ENCODE data around the gene DNAI7. TPM values are rescaled to one million over a fixed set of nuclear protein-coding genes. Genes with fewer than 3 reads are reported as not detected.

Gene DNAI7, protein sequence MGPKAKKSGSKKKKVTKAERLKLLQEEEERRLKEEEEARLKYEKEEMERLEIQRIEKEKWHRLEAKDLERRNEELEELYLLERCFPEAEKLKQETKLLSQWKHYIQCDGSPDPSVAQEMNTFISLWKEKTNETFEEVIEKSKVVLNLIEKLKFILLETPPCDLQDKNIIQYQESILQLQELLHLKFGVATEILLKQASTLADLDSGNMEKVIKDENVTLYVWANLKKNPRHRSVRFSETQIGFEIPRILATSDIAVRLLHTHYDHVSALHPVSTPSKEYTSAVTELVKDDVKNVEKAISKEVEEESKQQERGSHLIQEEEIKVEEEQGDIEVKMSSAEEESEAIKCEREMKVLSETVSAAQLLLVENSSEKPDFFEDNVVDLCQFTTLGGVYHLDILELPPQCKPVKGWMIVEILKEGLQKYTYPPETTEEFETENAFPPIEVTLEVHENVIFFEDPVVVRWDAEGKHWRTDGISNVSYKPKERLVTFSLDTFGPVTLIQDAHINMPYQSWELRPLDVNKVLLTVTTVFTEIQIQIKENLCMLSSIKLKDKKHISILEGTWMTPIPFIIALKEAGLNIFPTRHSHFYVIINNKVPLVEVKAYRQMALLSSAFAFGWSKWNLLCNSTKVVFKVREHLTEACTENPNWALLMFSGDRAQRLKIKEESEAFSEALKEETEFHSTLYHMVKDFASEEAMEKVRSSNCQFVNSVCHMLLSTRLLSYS
- 1 to 10 TPM; 1.6 TPM for total RNA-seq
- 1.5 TPM for polyA plus RNA-seq (2013, experiment 1 of 2)
- 0.54 TPM for polyA plus RNA-seq (2013, experiment 2 of 2)
- long read RNA-seq, experiment 1 = 0 reads
- long read RNA-seq, experiment 2, partial matches to known transcripts = 0 of 2 reads
- long read RNA-seq, experiment 2, other reads (novel, unspliced or antisense) = 1 of 2 reads
- long read RNA-seq, experiment 3, partial matches to known transcripts = 1 of 6 reads
- long read RNA-seq, experiment 3, other reads (novel, unspliced or antisense) = 3 of 6 reads
- long read RNA-seq, experiment 4, partial matches to known transcripts = 0 of 4 reads
- long read RNA-seq, experiment 4, other reads (novel, unspliced or antisense) = 3 of 4 reads

DNA sequence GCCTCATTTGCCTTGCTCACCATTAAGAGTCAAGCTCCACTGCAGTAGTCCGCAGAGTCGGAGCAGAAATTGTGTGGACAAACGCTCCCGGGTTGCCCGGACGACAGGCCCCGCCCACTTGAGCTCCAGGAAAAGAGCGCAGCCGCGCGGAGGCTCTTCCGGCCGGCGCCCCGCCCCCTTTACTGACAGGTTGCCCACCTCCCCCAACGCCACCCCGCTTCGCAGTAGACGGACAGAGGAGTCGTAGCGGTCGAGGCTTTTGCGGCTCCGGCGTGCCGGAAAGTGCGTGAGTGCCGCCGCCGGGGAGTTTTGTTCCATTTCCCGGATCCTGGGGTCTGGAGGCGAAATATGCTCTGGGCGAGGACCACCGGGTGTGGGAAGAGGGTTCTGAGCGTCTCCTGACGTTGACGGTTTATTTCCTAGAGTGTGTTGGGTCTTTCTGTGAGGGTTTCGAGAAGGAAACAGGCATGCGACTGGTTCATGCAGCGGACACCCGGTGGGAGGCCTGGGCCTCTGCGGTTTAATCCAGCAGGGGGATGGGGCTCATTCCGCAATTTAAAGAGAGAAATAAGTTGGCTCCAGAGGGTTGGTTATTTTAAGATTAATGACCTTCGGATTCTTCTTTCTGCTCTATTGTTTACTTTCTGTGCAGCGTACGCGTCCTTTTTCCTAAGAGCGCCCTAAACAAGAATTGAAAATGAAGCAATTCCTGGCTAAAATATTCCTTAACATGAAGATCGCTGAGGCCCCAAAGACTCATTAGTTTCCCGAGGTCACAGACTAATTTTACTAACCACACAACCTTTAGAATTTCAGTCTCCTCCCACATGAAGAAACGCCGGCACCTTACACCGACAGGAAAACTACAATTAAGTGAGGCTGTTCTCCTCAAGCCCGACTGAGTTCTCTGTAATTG lies at the start of gene DNAI7, which contains the start of gene ETFRF1:
Gene DNAI7, minus strand, starts transcription at position 105 of the 916 bp plus-strand sequence. Its CDS starts 82 bp downstream, at position 23.
Gene ETFRF1, plus strand, starts transcription at position 182 of the 916 bp plus-strand sequence. CDS start 8,720 bp downstream, outside the sequence.
- H3K9me3 Mint-ChIP-seq = no peaks in the 10 kb centered on the region
- Histone ChIP-seq H3K27ac (ENCODE audit: low read depth, low read length) (peak within 1 kb of the TSS; percentile 82), H3K4me1 (ENCODE audit: control insufficient read depth, insufficient read depth, low read length) (no peaks in the 10 kb centered on the region), H3K27me3 (ENCODE audit: control insufficient read depth, insufficient read depth, low read length, poor library complexity, severe bottlenecking) (no peaks in the 10 kb centered on the region), H3K36me3 (ENCODE audit: control insufficient read depth, insufficient read depth, low read length) (peaks cover 7% of the 10 kb centered on the region), H3K9ac (ENCODE audit: extremely low read depth, low read length, poor library complexity, severe bottlenecking) (peak within 1 kb of the TSS; percentile 81), H3K9me3 (ENCODE audit: control insufficient read depth, low read length) (no peaks in the 10 kb centered on the region), H3K4me3 (ENCODE audit: low read length) (peak within 1 kb of the TSS; percentile 87)
- peak within 1 kb of the TSS; percentile 92 for H3K4me3 Mint-ChIP-seq
- peak; percentile 100 for DNase-seq
- peaks cover 20% of the 10 kb centered on the region for H3K4me1 Mint-ChIP-seq
- H3K27ac Mint-ChIP-seq = peak within 1 kb of the TSS; percentile 98
- TF ChIP-seq, protein P1, sequence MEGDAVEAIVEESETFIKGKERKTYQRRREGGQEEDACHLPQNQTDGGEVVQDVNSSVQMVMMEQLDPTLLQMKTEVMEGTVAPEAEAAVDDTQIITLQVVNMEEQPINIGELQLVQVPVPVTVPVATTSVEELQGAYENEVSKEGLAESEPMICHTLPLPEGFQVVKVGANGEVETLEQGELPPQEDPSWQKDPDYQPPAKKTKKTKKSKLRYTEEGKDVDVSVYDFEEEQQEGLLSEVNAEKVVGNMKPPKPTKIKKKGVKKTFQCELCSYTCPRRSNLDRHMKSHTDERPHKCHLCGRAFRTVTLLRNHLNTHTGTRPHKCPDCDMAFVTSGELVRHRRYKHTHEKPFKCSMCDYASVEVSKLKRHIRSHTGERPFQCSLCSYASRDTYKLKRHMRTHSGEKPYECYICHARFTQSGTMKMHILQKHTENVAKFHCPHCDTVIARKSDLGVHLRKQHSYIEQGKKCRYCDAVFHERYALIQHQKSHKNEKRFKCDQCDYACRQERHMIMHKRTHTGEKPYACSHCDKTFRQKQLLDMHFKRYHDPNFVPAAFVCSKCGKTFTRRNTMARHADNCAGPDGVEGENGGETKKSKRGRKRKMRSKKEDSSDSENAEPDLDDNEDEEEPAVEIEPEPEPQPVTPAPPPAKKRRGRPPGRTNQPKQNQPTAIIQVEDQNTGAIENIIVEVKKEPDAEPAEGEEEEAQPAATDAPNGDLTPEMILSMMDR (conservative IDR thresholded peaks at IDR 0.05) = peak; percentile 60
- H3K27me3 Mint-ChIP-seq (ENCODE audit: insufficient read depth) = no peaks in the 10 kb centered on the region
- WGBS, 2 experiments (ENCODE audit: insufficient coverage in 1 of 2, insufficient read length in 1 of 2) = 1 to 2% methylated on average over 32 to 53 of the region's 54 CpGs
- peaks cover 3% of the 10 kb centered on the region for H3K36me3 Mint-ChIP-seq (ENCODE audit: low read depth)

DNA sequence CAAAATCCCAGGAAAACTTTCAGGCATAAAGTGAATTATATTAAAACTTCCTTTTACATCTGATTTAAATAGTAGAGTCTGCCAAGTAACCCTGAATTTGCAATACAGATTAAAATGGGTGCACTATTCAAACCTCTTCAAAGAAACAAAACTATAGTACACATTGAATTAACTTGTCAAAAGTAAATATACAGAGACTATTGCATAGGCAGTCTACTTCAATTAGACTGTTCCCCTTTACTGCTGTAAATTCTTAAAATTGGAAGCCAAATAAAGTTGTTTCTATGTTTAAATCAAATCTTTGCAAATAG lies 48.7 kb upstream of the DNAI7 start:
- TF ChIP-seq, protein P1 (conservative IDR thresholded peaks at IDR 0.05) = no peak
- Mint-ChIP-seq H3K9me3 (peaks cover 1% of the 10 kb centered on the region), H3K27ac (peak overlapping the region; percentile 22), H3K4me1 (peaks cover 38% of the 10 kb centered on the region), H3K4me3 (no peak overlapping the region), H3K27me3 (ENCODE audit: insufficient read depth) (no peaks in the 10 kb centered on the region), H3K36me3 (ENCODE audit: low read depth) (peaks cover 65% of the 10 kb centered on the region)
- Histone ChIP-seq H3K27me3 (ENCODE audit: control insufficient read depth, insufficient read depth, low read length, poor library complexity, severe bottlenecking) (no peaks in the 10 kb centered on the region), H3K4me3 (ENCODE audit: low read length) (no peak overlapping the region), H3K9me3 (ENCODE audit: control insufficient read depth, low read length) (no peaks in the 10 kb centered on the region), H3K9ac (ENCODE audit: extremely low read depth, low read length, poor library complexity, severe bottlenecking) (no peak overlapping the region), H3K36me3 (ENCODE audit: control insufficient read depth, insufficient read depth, low read length) (peaks cover 69% of the 10 kb centered on the region), H3K27ac (ENCODE audit: low read depth, low read length) (no peak overlapping the region), H3K4me1 (ENCODE audit: control insufficient read depth, insufficient read depth, low read length) (peaks cover 8% of the 10 kb centered on the region)
- DNase-seq = no peak

Measured in endodermal cell (in vitro differentiated cells).